HK-2 (cell line): ENCODE measurements around the gene MT4.
"Not testable (repeated sequence)": the region's sequence is repeated elsewhere in the genome, so short reads cannot be mapped to it uniquely, and the experiment has no call there.

Experiments
- DNase-seq: peaks from one replicate; pipeline ENCODE4 v3.0.0-alpha.2; 2018; ENCODE audit not compliant: unreplicated experiment

MT4 gene

GRCh38 chr16:56558024-56558747, 6.7 kb upstream of the MT4 start:
- peak; percentile 53 for DNase-seq

GRCh38 chr16:56559109-56559508, 5.8 kb upstream of the MT4 start:
- no peak for DNase-seq

GRCh38 chr16:56560447-56560846, 4.4 kb upstream of the MT4 start:
- DNase-seq = no peak

GRCh38 chr16:56561126-56561525, 3.7 kb upstream of the MT4 start:
- DNase-seq = no peak

- DNase-seq = no peak
These were observed 5.1 kb downstream of the MT4 start for GRCh38 chr16:56569971-56570370.

GRCh38 chr16:56571525-56571924, 6.7 kb downstream of the MT4 start:
- no peak for DNase-seq

DNA sequence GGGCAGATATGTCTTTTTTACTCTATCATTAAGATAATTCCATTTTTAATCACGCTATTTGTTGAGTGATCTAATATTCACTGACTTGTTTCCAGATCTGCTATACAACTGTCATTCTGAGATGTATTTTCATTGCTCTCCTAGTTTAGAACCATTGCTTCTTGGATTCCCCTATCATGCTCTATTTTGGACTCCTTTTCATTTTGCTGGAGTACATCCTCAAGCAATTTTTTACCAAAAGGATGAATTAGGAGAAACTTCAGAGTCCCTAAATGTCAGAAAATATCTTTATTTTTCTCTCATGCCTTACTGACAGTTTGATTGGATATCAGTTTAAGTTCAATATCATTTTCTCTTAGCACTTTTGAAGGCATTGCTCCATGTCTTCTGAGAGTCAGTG, 9.8 kb downstream of the MT4 start:
- DNase-seq = no peak

DNA sequence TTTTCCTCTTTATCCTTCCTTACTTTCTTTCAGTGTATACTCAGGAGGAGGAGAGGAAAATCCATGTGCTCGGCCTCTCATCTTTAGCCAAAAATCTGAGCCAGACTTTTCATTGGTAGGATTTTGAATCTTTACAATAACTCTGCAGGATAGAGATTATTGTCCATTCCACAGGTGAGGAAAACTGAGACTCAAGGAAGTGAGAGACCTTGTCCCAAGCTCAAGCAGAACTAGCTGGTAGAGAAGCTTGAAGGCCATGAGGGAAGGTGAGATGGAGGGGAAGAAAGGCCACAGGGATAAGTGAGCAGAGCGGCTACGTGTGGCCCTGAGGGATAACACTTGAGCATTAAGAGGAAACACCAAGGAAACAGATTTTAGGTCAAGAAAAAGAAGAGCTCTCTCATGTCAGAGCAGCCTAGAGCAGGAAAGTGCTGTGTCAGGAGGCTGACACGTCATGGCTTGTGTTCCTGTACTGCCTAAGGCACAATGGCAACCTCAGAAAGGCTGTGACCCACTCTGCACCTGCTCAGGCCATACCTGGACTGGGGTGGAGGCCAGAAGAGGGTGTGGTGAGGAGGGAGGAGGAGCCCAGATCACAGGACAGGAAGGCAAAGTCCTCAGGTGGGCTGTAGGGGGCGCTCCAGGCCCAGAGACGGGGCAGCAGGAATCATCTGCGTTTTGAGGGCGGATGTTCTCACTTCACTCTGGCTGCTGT, 11.9 kb downstream of the MT4 start:
- peak; percentile 77 for DNase-seq

- no peak for DNase-seq
These were observed 12.4 kb downstream of the MT4 start for GRCh38 chr16:56577300-56577625.

GRCh38 chr16:56580391-56581048, 15.6 kb downstream of the MT4 start:
- no peak for DNase-seq

- DNase-seq = not testable (repeated sequence)
These were observed 18.0 kb downstream of the MT4 start for GRCh38 chr16:56582911-56583310.

- DNase-seq = no peak
These were observed 18.7 kb downstream of the MT4 start for GRCh38 chr16:56583351-56584168.

DNA sequence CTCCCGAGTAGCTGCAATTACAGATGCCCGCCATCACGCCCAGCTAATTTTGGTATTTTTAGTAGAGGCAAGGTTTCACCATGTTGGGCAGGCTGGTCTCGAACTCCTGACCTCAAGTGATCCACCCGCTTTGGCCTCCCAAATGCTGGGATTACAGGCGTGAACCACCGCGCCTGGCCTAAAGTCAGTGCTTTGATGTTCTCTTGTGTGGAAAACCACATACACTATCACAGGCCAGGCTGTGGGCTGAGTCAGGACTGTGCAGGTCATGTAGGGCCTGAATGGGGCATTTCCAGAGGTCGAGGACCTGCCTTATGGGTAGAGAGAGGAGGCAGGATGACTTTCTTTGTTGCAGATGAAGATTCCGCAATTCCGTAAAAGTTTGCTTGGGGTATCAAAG, 19.4 kb downstream of the MT4 start:
- no peak for DNase-seq

GRCh38 chr16:56588781-56589140, 23.9 kb downstream of the MT4 start:
- no peak for DNase-seq

GRCh38 chr16:56589141-56590039, 24.5 kb downstream of the MT4 start, which contains the start of gene MT3:
Gene MT3, plus strand, starts transcription at chr16:56589528. Its CDS starts 63 bp downstream, at chr16:56589591.
- DNase-seq = no peak

DNA sequence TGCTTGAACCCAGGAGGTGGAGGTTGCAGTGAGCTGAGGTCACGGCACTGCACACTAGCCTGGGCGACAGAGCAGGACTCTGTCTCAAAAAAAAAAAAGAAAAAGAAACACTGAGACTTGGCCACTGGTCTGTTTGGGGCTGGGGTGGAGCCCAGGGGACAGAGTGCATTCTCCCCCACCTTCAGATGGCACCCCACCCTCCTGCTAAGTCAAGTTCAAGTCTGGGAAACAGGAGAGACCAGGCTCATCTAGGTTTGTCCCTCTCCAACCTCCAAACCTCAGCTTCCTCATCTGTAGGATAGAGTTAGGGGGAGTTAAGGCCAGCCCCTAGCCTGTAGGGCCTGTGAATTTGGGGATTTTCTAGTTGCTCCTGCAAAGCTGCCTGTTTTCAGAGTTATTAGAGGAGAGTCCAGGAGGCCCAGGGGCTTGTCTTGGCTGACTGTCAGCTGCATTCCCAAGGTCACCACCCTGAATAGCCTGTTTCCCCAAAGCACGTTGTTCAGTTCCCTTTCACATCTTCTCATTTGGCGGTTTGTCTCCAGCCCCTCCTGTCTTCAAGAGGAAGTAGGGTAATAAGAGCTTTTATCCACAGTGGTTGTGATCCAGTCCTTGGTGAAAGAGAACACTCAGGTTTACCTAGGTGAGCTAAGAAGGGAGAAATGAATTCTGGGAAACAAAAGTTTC, 26.6 kb downstream of the MT4 start:
- DNase-seq = no peak

GRCh38 chr16:56593573-56594291, 28.9 kb downstream of the MT4 start:
- no peak for DNase-seq

DNA sequence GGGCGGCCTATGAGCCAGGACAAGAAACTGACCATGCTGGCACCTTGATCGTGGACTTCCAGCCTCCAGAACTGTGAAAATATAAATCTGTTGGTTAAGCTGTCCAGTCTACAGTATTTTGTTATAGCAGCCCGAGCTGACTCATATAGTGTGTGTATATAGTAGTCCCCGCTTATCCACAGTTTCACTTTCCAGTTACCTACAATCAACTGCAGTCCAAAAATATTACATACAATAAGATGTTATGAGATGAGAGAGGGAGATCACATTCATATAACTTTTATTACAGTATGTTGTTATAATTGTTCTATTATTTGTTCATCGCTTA, 29.4 kb downstream of the MT4 start:
- DNase-seq = no peak

GRCh38 chr16:56600398-56600999, 35.6 kb downstream of the MT4 start:
- DNase-seq = no peak

- no peak for DNase-seq
These were observed 36.5 kb downstream of the MT4 start for GRCh38 chr16:56601325-56601724.
